ENCODE results near the gene GNB1.
"Not testable (repeated sequence)": the region's sequence is repeated elsewhere in the genome, so short reads cannot be mapped to it uniquely, and the experiment has no call there.

Gene GNB1

DNA sequence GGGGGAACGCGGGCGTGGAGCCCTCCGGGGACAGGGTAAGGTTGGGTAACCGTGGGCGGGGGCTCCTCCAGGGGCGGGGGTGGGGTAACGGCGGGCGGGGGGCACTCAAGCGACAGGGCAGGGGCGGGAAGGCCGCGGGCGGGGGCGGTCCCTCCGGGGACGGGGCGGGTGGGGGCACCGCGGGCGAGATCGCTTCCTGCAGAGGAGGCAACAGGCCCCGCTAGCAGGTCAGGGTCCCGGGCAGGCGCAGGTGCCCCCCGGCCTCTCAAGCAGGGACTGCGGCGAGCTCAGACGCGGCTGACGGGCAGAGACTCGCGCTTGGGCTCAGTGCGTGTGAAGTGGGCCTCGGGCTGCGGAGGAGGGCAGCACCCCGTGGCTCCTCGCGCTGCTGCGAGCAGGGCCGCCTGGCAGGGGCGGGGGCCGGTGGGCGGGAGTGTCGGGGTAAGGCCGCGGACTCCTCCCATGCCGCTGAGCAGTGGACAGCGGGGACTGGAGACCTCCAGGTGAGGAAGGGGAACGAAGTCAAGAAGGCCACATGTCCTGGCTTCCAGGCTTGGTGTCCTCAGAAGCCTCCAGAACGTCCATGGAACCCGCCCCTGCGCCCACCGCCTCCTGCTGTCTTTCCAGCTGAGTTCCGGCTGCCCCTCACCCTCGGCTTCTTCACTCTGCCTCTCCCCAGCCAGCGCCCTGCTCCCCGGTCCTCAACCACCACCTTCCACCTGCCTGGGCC is 627 bp upstream of the GNB1 start:
- peak; percentile 50 to 69 for DNase-seq (ENCODE audit: low read depth in 2 of 2)

DNA sequence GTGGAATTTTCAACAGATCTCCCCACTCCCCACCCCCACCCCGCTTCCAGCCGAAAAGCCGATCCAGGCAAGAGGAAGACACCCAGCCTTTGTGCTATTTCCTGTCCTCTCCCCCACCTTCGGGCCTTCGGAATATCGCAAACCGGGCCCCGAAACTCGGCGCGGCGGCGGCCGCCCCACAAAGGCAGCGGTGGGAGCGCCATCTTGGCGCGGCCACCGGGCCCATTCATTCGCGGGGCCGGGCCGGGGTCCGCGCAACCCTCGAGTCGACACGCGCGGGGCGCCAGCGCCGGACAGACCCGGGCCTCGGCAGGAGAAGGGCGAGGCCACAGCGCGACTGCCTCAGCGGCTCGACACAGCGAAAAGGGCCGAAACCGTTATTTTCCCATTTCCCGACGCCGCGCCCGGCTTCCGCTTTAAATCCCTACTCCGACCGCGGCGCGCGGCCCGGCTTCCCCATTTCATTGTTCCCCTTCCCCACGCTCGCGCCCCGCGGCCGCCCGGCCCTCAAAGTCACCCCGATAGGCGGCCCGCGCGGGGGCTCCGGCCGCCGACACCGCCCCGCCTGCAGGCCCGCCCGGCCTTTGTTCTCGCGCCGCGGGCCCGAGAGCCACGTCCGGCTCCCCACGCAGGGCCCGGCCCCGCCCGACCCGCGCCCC is 911 bp downstream of the GNB1 start:
- peak in 1 of 2 donors; percentile 18 for DNase-seq (ENCODE audit: low read depth in 2 of 2)

DNA sequence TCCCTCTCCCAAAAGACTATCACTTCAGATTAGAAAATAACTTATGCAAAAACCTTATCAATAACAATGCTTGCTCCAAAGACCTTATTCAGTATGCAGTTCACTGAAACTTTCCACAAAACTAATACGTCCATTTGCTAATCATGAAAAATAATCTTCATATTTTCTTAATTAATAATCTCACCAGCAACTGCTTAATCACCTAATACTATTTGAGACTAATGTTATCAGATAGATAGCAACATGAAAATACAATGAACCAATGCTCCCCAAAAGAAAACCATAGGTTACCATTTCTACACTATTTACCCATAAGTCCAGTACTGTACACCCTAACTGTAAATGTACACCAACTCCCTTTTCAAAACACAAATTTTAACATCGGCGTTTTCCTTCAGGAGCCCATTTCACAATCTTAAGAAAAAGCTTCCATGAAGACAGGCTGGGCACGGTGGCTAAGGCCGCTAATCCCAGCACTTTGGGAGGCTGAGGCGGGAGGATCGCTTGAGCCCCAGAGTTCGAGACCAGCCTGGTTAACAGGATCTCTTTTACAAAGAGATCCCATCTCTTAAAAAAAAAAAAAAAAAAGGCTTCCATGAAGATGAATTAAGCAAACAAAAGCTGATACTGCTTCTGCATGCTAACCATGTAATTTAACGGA is 1.7 kb downstream of the GNB1 start:
- no peak for DNase-seq (ENCODE audit: low read depth in 2 of 2)

DNA sequence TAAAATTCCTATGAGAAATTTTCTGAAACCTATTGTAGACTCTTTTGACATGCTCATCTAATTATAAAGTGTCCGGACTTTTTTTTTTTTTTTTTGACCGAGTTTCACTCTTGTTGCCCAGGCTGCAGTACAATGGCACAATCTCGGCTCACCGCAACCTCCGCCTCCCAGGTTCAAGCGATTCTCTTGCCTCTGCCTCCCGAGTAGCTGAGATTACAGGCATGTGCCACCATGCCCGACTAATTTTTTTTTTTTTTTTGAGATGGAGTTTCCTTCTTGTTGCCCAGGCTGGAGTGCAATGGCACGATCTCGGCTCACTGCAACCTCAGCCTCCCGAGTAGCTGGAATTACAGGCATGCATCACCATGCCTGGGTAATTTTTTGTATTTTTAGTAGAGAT is 7.0 kb downstream of the GNB1 start:
- DNase-seq (ENCODE audit: low read depth in 2 of 2) = not testable (repeated sequence)

DNA sequence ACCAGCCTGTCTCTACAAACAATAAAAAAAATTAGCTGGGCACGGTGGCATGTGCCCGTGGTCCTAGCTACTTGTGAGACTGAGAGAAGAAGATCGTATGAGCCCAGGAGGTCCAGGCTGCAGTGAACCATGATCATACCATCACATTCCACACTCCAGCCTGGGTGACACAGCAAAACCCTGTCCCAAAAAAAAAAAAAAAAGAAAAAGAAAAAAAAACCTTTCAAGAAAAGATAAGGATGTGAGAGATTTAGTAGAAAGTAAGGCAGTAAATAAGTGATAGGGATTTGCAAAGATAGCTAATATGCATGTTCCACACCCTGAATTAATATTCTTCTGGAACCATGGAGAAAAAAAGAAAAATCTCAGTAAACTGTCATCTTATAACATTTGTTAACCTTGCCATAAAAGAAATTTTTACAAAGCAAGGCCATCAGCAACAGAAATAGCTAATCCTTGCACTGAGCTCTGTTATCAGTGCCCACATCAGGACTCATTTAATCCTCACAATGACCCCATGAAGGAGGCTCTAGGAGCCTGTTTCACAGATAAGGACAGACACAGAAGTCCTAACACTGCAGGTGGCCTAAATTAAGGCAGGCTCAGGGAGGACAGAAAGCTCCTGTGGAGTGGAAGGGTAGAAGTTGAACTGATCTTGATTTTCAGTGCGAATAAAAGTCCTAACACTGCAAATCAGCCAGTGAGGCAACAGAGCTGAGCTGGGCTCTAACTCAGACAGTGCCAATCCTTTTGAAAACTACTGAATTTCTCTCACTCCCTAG is 7.6 kb downstream of the GNB1 start:
- DNase-seq (ENCODE audit: low read depth in 2 of 2) = no peak

DNA sequence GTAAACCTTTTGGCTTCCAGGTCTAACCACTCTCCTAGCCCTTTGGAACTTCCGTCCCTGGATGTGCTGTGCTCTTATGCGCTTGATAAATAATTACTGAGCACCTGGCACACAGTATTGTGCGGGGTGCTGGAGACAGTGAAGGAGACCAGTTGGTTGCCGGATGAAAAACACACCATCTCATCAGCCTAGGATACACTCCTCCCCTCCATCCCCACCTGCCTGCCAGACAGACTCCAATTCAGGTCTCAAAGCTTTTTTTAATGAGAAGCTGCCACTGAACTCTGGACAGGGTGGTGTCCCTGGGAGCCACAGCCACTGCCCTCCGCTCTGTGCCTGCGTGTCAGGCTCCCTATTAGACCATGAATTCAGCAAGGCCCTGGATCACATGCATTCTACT is 9.2 kb downstream of the GNB1 start:
- DNase-seq (ENCODE audit: low read depth in 2 of 2) = no peak

DNA sequence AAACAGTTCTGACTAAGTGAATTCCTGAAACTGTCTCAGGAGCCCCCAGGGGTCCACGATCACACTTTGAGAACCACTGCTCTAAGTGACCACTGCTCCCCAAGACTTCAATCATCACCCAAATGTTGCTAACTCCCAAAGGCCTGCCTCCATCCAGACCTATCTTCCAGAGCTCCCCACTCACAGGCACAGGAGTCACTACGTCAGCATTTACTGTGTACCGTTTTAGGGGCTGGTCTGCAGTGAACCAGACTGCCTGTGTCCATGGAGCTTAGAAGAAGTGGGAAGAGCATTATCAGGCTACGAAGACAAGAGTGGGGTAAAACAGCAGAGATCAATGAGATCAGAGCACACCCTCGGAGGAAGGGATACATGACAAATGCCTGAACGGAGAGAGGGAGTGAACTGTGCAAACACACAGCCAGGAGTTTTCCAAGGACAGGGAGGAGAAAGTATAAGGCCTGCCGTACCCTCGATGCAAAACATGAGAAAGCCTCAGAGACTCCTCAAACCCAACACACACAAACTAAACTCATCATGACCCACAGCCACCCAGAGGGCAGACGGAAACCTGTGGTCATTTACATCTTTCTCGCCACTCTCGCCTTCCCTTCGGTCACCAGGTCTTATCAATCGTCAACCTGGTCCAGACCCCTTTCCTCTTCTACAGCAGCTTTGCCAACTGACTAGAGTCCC is 10.1 kb downstream of the GNB1 start:
- no peak for DNase-seq (ENCODE audit: low read depth in 2 of 2)

DNA sequence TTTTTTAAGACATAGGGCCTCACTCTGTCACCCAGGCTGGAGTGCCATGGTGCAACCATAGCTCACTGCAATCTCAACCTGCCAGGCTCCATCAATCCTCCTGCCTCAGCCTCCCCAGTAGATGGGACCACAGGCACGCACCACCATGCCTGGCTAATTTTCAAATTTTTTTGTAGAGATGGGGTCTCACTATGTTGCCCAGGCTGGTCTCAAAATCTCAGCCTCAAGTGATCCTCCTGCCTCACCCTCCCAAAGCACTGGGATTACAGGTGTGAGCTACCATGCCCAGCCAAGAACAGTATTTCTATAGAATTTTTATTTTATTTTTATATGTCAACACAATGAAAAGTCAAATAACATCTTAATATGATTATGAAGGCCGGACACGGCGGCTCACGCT is 10.9 kb downstream of the GNB1 start:
- no peak for DNase-seq (ENCODE audit: low read depth in 2 of 2)

DNA sequence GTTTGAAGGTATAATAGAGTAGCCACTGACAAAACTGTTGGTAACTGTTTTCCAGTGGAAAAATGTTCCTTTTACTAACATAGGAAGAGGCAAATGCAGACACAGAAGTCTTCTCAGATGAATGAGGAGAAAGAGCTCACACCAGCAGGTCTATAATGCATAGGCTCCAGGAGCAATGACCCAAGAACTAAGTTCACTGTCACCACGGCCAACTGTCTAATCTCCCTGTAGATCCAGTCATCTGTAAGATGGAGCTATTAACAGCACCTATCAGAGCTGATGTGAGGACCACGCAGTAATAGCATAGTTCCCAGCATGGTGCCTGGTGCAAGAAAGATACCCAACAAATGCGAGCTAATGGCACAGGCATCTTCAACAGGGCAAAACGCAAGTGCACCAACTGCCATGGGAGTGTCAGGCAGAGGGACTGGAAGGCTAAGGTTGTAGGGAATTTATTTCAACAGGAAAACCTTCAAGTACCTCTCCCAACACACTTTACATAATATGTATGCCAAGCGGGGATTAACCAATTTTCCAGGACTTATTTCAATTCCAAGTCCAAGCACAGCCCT is 12.9 kb downstream of the GNB1 start:
- no peak for DNase-seq (ENCODE audit: low read depth in 2 of 2)

DNA sequence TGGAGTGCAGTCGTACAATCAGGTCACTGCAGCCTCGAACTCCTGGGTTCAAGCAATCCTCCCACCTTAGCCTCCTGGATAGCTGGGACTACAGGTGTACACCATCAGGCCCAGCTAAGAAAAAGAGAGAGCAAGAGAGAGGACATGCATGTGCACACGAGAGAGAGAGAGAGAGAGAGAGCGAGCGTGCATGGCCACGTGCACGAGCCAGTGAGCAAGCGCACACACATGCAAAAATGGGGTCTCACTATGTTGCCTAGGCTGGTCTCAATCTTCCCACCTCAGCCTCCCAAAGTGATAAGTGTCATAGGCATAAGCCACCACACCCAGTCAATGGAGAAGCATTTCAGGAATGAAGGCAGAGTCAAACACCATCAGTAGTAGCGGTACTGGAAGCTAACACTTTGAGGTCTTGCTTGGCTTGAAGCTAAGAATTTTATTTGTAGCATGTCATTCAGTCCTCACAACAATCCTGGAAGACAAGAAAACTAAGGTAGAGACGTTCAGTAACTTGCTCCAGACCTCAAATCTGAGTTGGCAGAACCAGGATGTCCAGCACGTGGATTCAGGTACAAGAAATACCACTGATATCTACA is 14.5 kb downstream of the GNB1 start:
- no peak for DNase-seq (ENCODE audit: low read depth in 2 of 2)

DNA sequence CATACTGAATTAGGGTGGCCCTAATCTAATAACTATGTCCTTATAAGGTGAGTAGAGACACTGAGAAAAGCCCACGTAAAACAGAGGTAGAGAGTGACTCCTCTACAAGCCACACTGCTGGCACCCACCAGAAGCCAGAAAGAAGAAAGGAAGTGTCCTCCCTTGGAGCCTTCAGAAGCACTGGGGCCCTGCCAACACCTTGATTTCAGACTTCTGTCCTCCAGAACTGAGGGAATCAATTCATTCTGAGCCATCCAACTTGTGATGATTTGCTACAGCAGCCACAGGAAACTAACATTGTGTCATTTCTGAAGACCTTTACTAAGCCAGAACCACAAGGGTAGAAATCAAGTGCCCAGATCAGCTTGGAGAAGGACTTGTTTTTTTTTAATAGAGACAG is 15.0 kb downstream of the GNB1 start:
- DNase-seq (ENCODE audit: low read depth in 2 of 2) = no peak

DNA sequence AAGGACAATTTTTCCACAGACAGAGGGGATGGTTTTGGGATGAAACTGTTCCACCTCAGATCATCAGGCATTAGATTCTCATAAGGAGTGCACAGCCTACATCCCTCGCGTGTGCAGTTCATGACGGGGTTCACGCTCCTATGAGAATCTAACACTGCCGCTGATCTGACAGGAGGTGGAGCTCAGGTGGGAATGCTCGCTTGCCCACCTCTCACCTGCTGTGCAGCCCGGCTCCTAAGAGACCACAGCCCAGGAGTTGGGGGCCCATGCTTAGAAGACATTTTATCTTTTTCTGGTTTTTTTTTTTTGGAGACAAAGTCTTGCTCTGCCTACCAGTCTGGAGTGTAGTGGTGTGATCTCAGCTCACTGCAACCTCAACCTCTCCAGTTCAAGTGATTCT is 16.0 kb downstream of the GNB1 start:
- no peak for DNase-seq (ENCODE audit: low read depth in 2 of 2)

DNA sequence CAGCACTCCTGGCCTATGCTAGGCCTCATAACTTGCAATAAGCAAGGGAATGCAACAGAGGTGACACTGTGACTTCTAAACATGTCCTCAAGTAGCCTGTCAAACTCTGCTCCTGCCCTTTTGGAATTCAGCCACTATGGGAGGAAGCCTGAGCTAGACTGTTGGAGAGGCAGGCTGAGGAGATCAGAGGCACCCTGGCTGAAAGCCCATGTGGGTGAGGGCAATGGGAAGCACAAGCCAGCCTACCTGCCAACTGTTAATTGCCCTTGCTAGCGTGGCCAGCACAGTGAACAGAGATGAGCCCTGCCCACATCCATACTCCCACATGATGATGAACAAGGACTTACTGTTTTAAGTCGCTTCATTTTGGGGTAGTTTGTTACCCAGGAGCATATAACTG is 17.7 kb downstream of the GNB1 start:
- no peak for DNase-seq (ENCODE audit: low read depth in 2 of 2)

DNA sequence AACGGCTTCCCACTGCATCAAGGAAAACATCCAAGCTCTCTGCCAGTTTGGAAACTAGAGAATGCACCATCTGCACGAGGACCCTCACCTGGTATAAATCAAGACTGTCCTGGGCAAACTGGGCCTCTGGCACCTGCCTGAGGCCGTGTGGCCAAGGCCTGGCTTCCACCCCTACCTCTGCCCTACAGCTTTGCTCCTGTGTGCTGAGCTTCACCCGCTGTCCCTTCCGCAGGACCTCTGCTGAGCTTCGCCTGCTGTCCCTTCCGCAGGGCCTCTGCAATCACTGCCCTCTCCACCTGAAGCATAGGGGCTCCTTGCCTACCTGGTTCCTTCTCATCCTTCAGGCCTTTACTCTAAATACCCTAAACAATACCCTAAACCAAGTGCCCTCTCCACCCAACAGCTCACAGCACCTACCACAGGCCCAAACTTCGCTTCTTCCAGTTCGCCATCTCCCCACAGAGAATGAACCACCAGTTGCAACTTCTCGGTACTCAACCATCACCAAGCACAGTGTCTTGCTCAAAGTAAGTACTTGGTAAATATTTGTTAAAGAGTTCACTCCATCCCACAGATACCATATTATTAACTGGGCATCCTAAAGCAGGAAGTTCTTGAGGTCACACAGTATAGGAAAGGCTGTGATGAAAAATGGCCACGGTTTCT is 18.4 kb downstream of the GNB1 start:
- no peak for DNase-seq (ENCODE audit: low read depth in 2 of 2)

DNA sequence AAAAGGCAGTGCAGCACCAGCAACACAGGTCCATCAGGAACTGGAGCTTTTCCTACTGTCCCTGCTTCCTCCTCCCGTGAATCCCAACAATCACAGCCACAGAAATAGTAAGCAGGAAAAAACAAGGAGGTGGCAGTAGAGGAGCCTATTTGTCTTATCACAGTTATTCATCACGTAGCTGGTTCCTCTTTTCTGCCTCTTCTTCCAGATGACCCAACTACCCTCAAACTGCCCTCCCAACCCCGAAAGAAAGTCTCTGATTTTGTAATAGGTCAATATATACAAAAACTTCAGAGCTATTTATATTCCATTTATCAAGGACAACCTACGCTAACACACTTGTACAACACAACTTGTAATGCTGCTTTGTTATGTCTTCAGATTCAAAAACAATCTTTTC is 21.4 kb downstream of the GNB1 start:
- DNase-seq (ENCODE audit: low read depth in 2 of 2) = no peak

DNA sequence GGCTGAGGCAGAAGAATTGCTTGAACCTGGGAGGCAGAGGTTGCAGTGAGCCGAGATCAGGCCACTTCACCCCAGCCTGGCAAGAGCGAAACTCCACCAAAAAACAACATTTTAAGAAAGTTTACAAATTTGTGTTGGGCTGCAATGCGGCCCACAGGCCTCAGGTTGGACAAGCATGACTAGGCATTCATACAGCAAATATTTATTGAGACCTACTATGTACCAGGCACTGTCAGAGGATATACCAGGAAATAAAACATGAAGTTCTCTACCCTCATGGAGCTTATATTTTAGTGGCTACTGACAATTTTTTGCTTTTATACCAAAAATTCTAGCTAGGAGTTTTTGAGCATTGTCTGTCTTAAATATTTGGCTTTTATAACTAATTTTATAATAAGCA is 23.7 kb downstream of the GNB1 start:
- no peak for DNase-seq (ENCODE audit: low read depth in 2 of 2)

DNA sequence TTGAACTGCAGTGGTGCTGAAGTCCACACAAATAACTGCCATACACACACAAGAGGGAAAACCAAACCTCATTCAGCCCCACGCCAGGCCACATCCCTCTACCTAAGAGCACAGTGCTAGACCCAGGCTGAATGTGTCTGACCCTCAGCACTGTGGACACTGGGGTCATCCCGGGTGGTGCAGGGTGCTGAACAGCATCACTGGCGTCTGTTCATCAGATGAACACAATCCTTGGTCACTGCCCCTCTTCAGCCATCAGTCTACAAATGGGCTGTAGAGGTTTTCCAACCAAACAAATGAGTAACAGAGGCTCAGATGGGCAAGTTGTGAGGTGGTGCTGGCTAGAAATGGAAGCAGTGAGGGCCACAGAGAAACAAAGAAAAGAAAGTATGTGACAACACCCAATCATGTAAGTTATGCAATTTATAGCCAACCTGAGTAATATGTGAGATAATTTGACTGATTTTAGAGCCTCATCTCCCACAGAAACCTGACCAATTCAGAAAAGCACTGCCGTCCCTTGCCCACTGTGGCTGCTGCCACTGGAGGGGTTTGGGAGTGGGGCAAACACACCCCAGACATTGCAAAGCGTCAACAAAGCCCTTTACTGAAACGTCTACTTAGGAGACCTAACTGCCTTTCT is 27.9 kb downstream of the GNB1 start:
- DNase-seq (ENCODE audit: low read depth in 2 of 2) = no peak

DNA sequence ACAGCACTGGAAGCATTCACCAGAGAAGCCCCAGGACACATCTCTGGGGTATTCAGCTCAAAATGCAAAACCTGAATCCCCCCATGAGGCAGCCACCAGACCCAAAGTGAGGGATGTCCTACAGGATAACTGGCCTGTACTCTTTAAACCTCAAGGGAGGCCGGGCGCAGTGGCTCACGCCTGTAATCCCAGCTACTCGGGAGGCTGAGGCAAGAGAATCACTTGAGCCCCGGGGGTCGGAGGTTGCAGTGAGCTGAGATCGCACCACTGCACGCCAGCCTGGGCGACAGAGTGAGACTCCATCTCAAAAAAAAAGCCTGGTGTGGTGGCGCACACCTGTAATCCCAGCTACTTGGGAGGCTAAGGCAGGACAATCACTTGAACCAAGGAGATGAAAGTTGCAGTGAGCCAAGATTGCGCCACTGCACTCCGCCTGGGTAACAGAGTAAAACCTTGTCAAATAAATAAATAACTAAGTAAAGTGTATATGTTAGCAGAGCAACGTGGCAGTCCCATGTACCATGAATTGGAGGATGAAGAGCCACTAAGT is 29.1 kb downstream of the GNB1 start:
- DNase-seq (ENCODE audit: low read depth in 2 of 2) = not testable (repeated sequence)

DNA sequence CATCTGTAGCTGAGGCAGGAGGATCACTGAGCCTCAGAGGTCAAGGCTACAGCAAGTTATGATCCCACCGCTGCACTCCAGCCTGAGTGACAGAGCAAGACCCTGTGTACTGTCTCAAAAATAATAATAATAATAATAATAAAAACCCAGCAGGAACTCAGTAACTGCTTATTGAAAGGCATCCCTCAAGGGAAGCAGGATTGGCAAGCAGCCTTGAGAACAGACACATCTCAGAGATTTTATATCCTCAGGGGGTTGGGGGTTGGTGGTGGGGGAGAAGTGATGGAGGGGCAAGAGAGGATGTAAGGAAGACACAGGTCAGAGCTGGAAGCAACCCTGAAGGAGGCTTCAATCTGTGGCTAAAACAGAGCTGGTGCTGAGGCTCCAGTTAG is 29.6 kb downstream of the GNB1 start:
- DNase-seq (ENCODE audit: low read depth in 2 of 2) = no peak

Data from stimulated activated CD8-positive, alpha-beta memory T cell treated with anti-CD3 and anti-CD28 coated beads, Interleukin-2, amount 100 ng/mL, for 1 hour (primary cell).